GM12878 (cell line): Measurements from ENCODE around the gene PPP2R5A. TPM values are rescaled to one million over a fixed set of nuclear protein-coding genes. Genes with fewer than 3 reads are reported as not detected.

Experiments
- ATAC-seq: fragments of 200-7000 bp; cut with Tn5 transposase; 3 replicates; pipeline ENCODE4 v1.9.1; 2020; ENCODE audit warnings: mild to moderate bottlenecking, moderate library complexity
- BruUV-seq: library from RNA; stranded (reverse); fragments of 400-500 nt; replicated peaks from 2 replicates; lab custom pipeline; 2021; lab: Mats Ljungman, UMichigan
- CTCF ChIA-PET: fragments of 300-600 bp; sonication (Branson Sonifier 250); formaldehyde crosslinking; extraction: SDS; loops from one replicate; lab custom pipeline; 2021; ENCODE audit warnings: inconsistent platforms; lab: Yijun Ruan, JAX
- POLR2A ChIA-PET: fragments of 350-600 bp; formaldehyde crosslinking; extraction: SDS; loops from one replicate; lab custom pipeline; 2021; ENCODE audit warnings: inconsistent platforms; lab: Charles Lee
- RAD21 ChIA-PET: fragments of 300-600 bp; sonication (Branson Sonifier 250); formaldehyde crosslinking; loops from one replicate; lab custom pipeline; 2023; ENCODE audit warnings: antibody characterized with exemption; ENCODE audit not compliant: unreplicated experiment; lab: Charles Lee
- SMC1A ChIA-PET: fragments of 300-600 bp; sonication (Branson Sonifier 250); formaldehyde crosslinking; loops from one replicate; lab custom pipeline; 2023; ENCODE audit not compliant: unreplicated experiment, uncharacterized antibody; lab: Charles Lee
- DNase-seq: peaks from one replicate; pipeline ENCODE4 v3.0.0-alpha.2; 2011; ENCODE audit warnings: low read depth, low spot score
- FAIRE-seq: peaks from 3 replicates; lab custom pipeline; 2011; peaks lifted over from hg19 to GRCh38; lab: Jason Lieb, UNC
- H2AFZ ChIP-seq: 2 replicates; pipeline ENCODE4 v1.6.0; 2011; ENCODE audit warnings: low read depth, low read length, control low read depth; ENCODE audit not compliant: control insufficient read depth
- H3K27ac ChIP-seq: 2 replicates; pipeline ENCODE4 v1.5.1; 2011; ENCODE audit warnings: control low read depth; ENCODE audit not compliant: control insufficient read depth, insufficient read depth
- H3K27me3 ChIP-seq, 2 experiments: replicated peaks in 1 of 2; 2 replicates each; pipeline versions ENCODE4 v1.6.0 to v1.6.1; 2011; ENCODE audit warnings: low read length in 1 of 2; ENCODE audit not compliant: control insufficient read depth in 2 of 2, insufficient read depth in 2 of 2
- H3K36me3 ChIP-seq, 2 experiments: 2 replicates each; pipeline ENCODE4 v1.5.1; 2011; ENCODE audit warnings: low read length in 1 of 2; ENCODE audit not compliant: control insufficient read depth in 2 of 2, insufficient read depth in 2 of 2
- H3K4me1 ChIP-seq: 2 replicates; pipeline ENCODE4 v1.6.1; 2011; ENCODE audit warnings: mild to moderate bottlenecking, low read length, moderate library complexity, mixed read lengths; ENCODE audit not compliant: control insufficient read depth, insufficient read depth
- H3K4me2 ChIP-seq: 2 replicates; pipeline ENCODE4 v1.6.0; 2011; ENCODE audit warnings: control low read depth; ENCODE audit not compliant: control insufficient read depth, insufficient read depth
- H3K4me3 ChIP-seq: fragments of 200-600 bp; sonication (generic); 2 replicates; pipeline ENCODE4 v1.5.1; 2016
- H3K79me2 ChIP-seq: 2 replicates; pipeline ENCODE4 v1.6.0; 2011; ENCODE audit warnings: low read length; ENCODE audit not compliant: control insufficient read depth, insufficient read depth
- H3K9ac ChIP-seq: 2 replicates; pipeline ENCODE4 v1.8.0; 2011; ENCODE audit warnings: low read length, control low read depth, mixed read lengths; ENCODE audit not compliant: control insufficient read depth, insufficient read depth
- H3K9me3 ChIP-seq: replicated peaks from 3 replicates; pipeline ENCODE4 v1.5.1; 2011; ENCODE audit warnings: mild to moderate bottlenecking, low read length; ENCODE audit not compliant: control insufficient read depth, insufficient read depth
- H4K20me1 ChIP-seq: 2 replicates; pipeline ENCODE4 v1.6.0; 2011; ENCODE audit not compliant: control insufficient read depth, insufficient read depth
- CEBPB ChIP-seq, 2 experiments: fragments of 150-350 bp in 1 of 2; IDR thresholded peaks; 2 replicates each; pipeline ENCODE4 v1.6.1; 2012 to 2014; ENCODE audit warnings: low read depth in 2 of 2, low read length in 2 of 2, borderline replicate concordance in 1 of 2, inconsistent platforms in 1 of 2
- CHD4 ChIP-seq: fragments of 200-600 bp; sonication (generic); IDR thresholded peaks from 2 replicates; pipeline ENCODE4 v1.6.1; 2016; ENCODE audit warnings: mild to moderate bottlenecking
- ETV6 ChIP-seq, 2 experiments: fragments of 450-650 bp in 1 of 2; IDR thresholded peaks in 1 of 2; conservative IDR thresholded peaks in 1 of 2; 2 replicates each; pipeline ENCODE4 v1.6.1; 2014; ENCODE audit warnings: antibody characterized with exemption in 1 of 2, borderline replicate concordance in 1 of 2, low read depth in 1 of 2, mild to moderate bottlenecking in 1 of 2, moderate library complexity in 1 of 2
- GABPA ChIP-seq: IDR thresholded peaks from 2 replicates; pipeline ENCODE4 v1.6.1; 2014; ENCODE audit warnings: antibody characterized with exemption, low read depth, mild to moderate bottlenecking, inconsistent platforms
- GATAD2B ChIP-seq: fragments of 450-650 bp; conservative IDR thresholded peaks from 2 replicates; pipeline ENCODE4 v1.6.1; 2017; ENCODE audit warnings: low read depth, mild to moderate bottlenecking, moderate library complexity
- MEF2A ChIP-seq: IDR thresholded peaks from 2 replicates; pipeline ENCODE4 v1.6.1; 2011; ENCODE audit warnings: low read depth, mild to moderate bottlenecking, low read length, moderate library complexity; ENCODE audit not compliant: insufficient read depth
- PML ChIP-seq: IDR thresholded peaks from 2 replicates; pipeline ENCODE4 v1.6.1; 2012; ENCODE audit warnings: low read length, inconsistent platforms
- POLR2A ChIP-seq: IDR thresholded peaks from 2 replicates; pipeline ENCODE4 v1.6.1; 2011; ENCODE audit warnings: low read depth, mild to moderate bottlenecking, low read length
- SMAD5 ChIP-seq: IDR thresholded peaks from 2 replicates; pipeline ENCODE4 v1.6.1; 2016; ENCODE audit warnings: antibody characterized with exemption, low read depth
- SPI1 ChIP-seq: IDR thresholded peaks from 2 replicates; pipeline ENCODE4 v1.6.1; 2011; ENCODE audit warnings: low read depth, mild to moderate bottlenecking, low read length, moderate library complexity, borderline replicate concordance; ENCODE audit not compliant: insufficient read depth
- STAT1 ChIP-seq: fragments of 450-650 bp; conservative IDR thresholded peaks from 2 replicates; pipeline ENCODE4 v1.6.1; 2014; ENCODE audit warnings: antibody characterized with exemption, mild to moderate bottlenecking
- TARDBP ChIP-seq: IDR thresholded peaks from 2 replicates; pipeline ENCODE4 v1.6.1; 2016; ENCODE audit warnings: borderline replicate concordance
- TBL1XR1 ChIP-seq: IDR thresholded peaks from 2 replicates; pipeline ENCODE4 v1.6.1; 2012; ENCODE audit warnings: low read depth, low read length, improper control_type of control experiment
- ZBTB33 ChIP-seq: fragments of 450-650 bp; IDR thresholded peaks from 2 replicates; pipeline ENCODE4 v1.6.1; 2017; ENCODE audit warnings: mild to moderate bottlenecking
- ZNF207 ChIP-seq: fragments of 450-650 bp; IDR thresholded peaks from 2 replicates; pipeline ENCODE4 v1.6.1; 2014; ENCODE audit warnings: antibody characterized with exemption, mild to moderate bottlenecking, borderline replicate concordance
- WGBS: methylation state at CpG from one replicate; pipeline ENCODE4 v1.1.6; 2016; ENCODE audit warnings: low lambda C conversion rate; ENCODE audit not compliant: insufficient replicate concordance, insufficient coverage; ENCODE audit errors: missing lambda C conversion rate; 5-methylcytosine and 5-hydroxymethylcytosine counted together
- in situ Hi-C: fragments of 300-500 bp; cut with MboI; formaldehyde crosslinking; loops from 9 replicates; pipeline ENCODE4 v1.14.3; 2018; ENCODE audit warnings: mixed read lengths
- intact Hi-C: fragments of 100-400 bp; cut with micrococcal nuclease; formaldehyde crosslinking; loops from one replicate; pipeline ENCODE4 v1.14.2; 2022; ENCODE audit not compliant: unreplicated experiment
- polyA plus RNA-seq, 11 experiments: library from polyadenylated mRNA; depleted of rRNA in 4 of 11; unstranded in 6 of 11; stranded (reverse) in 5 of 11; fragments of >200 nt; fragmentation: Nextera tagmentation in 4 of 11; fragmentation: Illumina TruSeq in 1 of 11; extraction: Ambion mirVana in 4 of 11; extraction: Trizol in 1 of 11; gene quantifications; 1 replicate in 1 of 11; 2 replicates in 10 of 11; pipeline versions ENCODE4 v1.2.1 to v1.2.3, GENCODE V29; 2011 to 2016; ENCODE audit warnings: inconsistent platforms in 2 of 11, missing spikeins in 2 of 11, low read depth in 1 of 11
- total RNA-seq, 4 experiments: library from RNA; depleted of rRNA in 3 of 4; stranded (reverse); fragments of >200 nt in 3 of 4; fragmentation: Illumina TruSeq in 1 of 4; extraction: Trizol in 1 of 4; gene quantifications; 2 replicates each; pipeline versions ENCODE4 v1.2.1 to v1.2.3, GENCODE V29; 2013 to 2021
- TF ChIP-seq, protein P1 (sequence below): IDR thresholded peaks from 2 replicates; pipeline ENCODE4 v1.6.1; 2012; ENCODE audit warnings: improper control_type of control experiment, low read depth, low read length; ENCODE audit not compliant: insufficient replicate concordance

The PPP2R5A gene
- total and polyA plus RNA-seq, 10 of the 15 experiments (the other 5 are each of a cell fraction or from before 2014, with no cell fraction given) = 15.4 to 40.6 (median 32.5) TPM

GRCh38 chr1:212259693-212260480, 25.3 kb upstream of the PPP2R5A start:
- Histone ChIP-seq H3K4me3 (no peak overlapping the region), H3K9ac (no peak overlapping the region), H4K20me1 (no peaks in the 10 kb centered on the region), H3K27ac (no peak overlapping the region), H3K9me3 (no peaks in the 10 kb centered on the region), H3K27me3 (no peaks in the 10 kb centered on the region), H3K4me1 (peaks cover 14% of the 10 kb centered on the region), H3K79me2 (no peaks in the 10 kb centered on the region), H3K36me3 (no peaks in the 10 kb centered on the region), H3K4me2 (no peak overlapping the region), H2AFZ (no peak overlapping the region)
- ChIA-PET POLR2A (no interaction called here), RAD21 (no interaction called here), CTCF (interaction anchor here (0.9 to 1.4 kb wide), 2 partner anchors 56 to 189 kb away, joined by 3 read pairs; no protein-coding TSS in a partner anchor), SMC1A (interaction anchor here (0.6 to 1.8 kb wide), 5 partner anchors 70 to 196 kb away, joined by 3 to 5 read pairs (median 3); no protein-coding TSS in a partner anchor)
- FAIRE-seq = no peak
- no TSS peak for BruUV-seq
- in situ Hi-C loops (no loop called here), intact Hi-C loops (no loop called here)
- no peak for ATAC-seq
- no peak for DNase-seq
- 66% methylated on average over 5 of the region's 5 CpGs for WGBS
- TF ChIP-seq TBL1XR1 (no peak), PML (no peak), CEBPB (IDR thresholded peaks at IDR 0.05; ENCODE audit: borderline replicate concordance in 1 of 2, low read depth in 2 of 2, low read length in 2 of 2) (no peak), GATAD2B (no peak), POLR2A (no peak), SMAD5 (no peak), SPI1 (no peak), ZBTB33 (no peak), ETV6 (conservative IDR thresholded peaks at IDR 0.05 in 1 of 2, IDR thresholded peaks at IDR 0.05 in 1 of 2; ENCODE audit: borderline replicate concordance in 1 of 2, low read depth in 1 of 2) (no peak), GABPA (no peak), CHD4 (no peak), ZNF207 (no peak), MEF2A (no peak), TARDBP (no peak), STAT1 (no peak)
- TF ChIP-seq, protein P1, sequence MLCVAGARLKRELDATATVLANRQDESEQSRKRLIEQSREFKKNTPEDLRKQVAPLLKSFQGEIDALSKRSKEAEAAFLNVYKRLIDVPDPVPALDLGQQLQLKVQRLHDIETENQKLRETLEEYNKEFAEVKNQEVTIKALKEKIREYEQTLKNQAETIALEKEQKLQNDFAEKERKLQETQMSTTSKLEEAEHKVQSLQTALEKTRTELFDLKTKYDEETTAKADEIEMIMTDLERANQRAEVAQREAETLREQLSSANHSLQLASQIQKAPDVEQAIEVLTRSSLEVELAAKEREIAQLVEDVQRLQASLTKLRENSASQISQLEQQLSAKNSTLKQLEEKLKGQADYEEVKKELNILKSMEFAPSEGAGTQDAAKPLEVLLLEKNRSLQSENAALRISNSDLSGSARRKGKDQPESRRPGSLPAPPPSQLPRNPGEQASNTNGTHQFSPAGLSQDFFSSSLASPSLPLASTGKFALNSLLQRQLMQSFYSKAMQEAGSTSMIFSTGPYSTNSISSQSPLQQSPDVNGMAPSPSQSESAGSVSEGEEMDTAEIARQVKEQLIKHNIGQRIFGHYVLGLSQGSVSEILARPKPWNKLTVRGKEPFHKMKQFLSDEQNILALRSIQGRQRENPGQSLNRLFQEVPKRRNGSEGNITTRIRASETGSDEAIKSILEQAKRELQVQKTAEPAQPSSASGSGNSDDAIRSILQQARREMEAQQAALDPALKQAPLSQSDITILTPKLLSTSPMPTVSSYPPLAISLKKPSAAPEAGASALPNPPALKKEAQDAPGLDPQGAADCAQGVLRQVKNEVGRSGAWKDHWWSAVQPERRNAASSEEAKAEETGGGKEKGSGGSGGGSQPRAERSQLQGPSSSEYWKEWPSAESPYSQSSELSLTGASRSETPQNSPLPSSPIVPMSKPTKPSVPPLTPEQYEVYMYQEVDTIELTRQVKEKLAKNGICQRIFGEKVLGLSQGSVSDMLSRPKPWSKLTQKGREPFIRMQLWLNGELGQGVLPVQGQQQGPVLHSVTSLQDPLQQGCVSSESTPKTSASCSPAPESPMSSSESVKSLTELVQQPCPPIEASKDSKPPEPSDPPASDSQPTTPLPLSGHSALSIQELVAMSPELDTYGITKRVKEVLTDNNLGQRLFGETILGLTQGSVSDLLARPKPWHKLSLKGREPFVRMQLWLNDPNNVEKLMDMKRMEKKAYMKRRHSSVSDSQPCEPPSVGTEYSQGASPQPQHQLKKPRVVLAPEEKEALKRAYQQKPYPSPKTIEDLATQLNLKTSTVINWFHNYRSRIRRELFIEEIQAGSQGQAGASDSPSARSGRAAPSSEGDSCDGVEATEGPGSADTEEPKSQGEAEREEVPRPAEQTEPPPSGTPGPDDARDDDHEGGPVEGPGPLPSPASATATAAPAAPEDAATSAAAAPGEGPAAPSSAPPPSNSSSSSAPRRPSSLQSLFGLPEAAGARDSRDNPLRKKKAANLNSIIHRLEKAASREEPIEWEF = no peak
